ENCODE data around the gene ADGRG6.
A peak's percentile ranks its signal among the peaks of the same experiment; 100 is the strongest.
"Not testable (repeated sequence)": the region's sequence is repeated elsewhere in the genome, so short reads cannot be mapped to it uniquely, and the experiment has no call there.

ADGRG6 gene

GRCh38 chr6:142323377-142323776 lies 21.6 kb downstream of the ADGRG6 start:
- no peak for DNase-seq

GRCh38 chr6:142324111-142324510 lies 22.3 kb downstream of the ADGRG6 start:
- DNase-seq: no peak

- DNase-seq: no peak
These were observed 23.3 kb downstream of the ADGRG6 start for GRCh38 chr6:142325111-142325510.

GRCh38 chr6:142326540-142326939 lies 24.7 kb downstream of the ADGRG6 start:
- DNase-seq: no peak

GRCh38 chr6:142328070-142328469 lies 26.3 kb downstream of the ADGRG6 start:
- DNase-seq: no peak

GRCh38 chr6:142329486-142330113 lies 27.8 kb downstream of the ADGRG6 start:
- no peak for DNase-seq

GRCh38 chr6:142331075-142331551 lies 29.3 kb downstream of the ADGRG6 start:
- peak; percentile 7 for DNase-seq

GRCh38 chr6:142331601-142332000 lies 29.8 kb downstream of the ADGRG6 start:
- no peak for DNase-seq

GRCh38 chr6:142332393-142333098 lies 30.7 kb downstream of the ADGRG6 start:
- no peak for DNase-seq

- no peak for DNase-seq
These were observed 31.6 kb downstream of the ADGRG6 start for GRCh38 chr6:142333431-142333830.

- no peak for DNase-seq
These were observed 32.5 kb downstream of the ADGRG6 start for GRCh38 chr6:142334294-142334693.

GRCh38 chr6:142335415-142335814 lies 33.6 kb downstream of the ADGRG6 start:
- no peak for DNase-seq

- no peak for DNase-seq
These were observed 34.4 kb downstream of the ADGRG6 start for GRCh38 chr6:142336183-142336582.

- DNase-seq: no peak
These were observed 35.0 kb downstream of the ADGRG6 start for GRCh38 chr6:142336787-142337186.

- DNase-seq: no peak
These were observed 37.3 kb downstream of the ADGRG6 start for GRCh38 chr6:142339113-142339512.

- no peak for DNase-seq
These were observed 38.3 kb downstream of the ADGRG6 start for GRCh38 chr6:142339968-142340658.

- no peak for DNase-seq
These were observed 40.1 kb downstream of the ADGRG6 start for GRCh38 chr6:142341855-142342330.

- DNase-seq: no peak
These were observed 41.2 kb downstream of the ADGRG6 start for GRCh38 chr6:142342986-142343385.

- DNase-seq: no peak
These were observed 42.1 kb downstream of the ADGRG6 start for GRCh38 chr6:142343938-142344337.

GRCh38 chr6:142345261-142345660 lies 43.5 kb downstream of the ADGRG6 start:
- DNase-seq: no peak

GRCh38 chr6:142346166-142346565 lies 44.4 kb downstream of the ADGRG6 start:
- DNase-seq: not testable (repeated sequence)

- DNase-seq: no peak
These were observed 47.5 kb downstream of the ADGRG6 start for GRCh38 chr6:142349215-142349823.

- no peak for DNase-seq
These were observed 48.5 kb downstream of the ADGRG6 start for GRCh38 chr6:142350309-142350708.
